22Rv1 (cell line): Measurements from ENCODE around the gene RPS8.

Experiments
- H3K27ac ChIP-seq: fragments of 450-650 bp; 2 replicates; pipeline ENCODE4 v1.5.1; 2017
- ZFX ChIP-seq: fragments of 450-650 bp; IDR thresholded peaks from 2 replicates; pipeline ENCODE4 v1.6.1; 2017; ENCODE audit warnings: antibody characterized with exemption, borderline replicate concordance
- TF ChIP-seq, protein P1 (sequence below): fragments of 450-650 bp; IDR thresholded peaks from 2 replicates; pipeline ENCODE4 v1.5.1; 2017; ENCODE audit warnings: mild to moderate bottlenecking

The RPS8 gene

GRCh38 chr1:44811234-44811633 lies 35.9 kb downstream of the RPS8 start:
- TF ChIP-seq, protein P1, sequence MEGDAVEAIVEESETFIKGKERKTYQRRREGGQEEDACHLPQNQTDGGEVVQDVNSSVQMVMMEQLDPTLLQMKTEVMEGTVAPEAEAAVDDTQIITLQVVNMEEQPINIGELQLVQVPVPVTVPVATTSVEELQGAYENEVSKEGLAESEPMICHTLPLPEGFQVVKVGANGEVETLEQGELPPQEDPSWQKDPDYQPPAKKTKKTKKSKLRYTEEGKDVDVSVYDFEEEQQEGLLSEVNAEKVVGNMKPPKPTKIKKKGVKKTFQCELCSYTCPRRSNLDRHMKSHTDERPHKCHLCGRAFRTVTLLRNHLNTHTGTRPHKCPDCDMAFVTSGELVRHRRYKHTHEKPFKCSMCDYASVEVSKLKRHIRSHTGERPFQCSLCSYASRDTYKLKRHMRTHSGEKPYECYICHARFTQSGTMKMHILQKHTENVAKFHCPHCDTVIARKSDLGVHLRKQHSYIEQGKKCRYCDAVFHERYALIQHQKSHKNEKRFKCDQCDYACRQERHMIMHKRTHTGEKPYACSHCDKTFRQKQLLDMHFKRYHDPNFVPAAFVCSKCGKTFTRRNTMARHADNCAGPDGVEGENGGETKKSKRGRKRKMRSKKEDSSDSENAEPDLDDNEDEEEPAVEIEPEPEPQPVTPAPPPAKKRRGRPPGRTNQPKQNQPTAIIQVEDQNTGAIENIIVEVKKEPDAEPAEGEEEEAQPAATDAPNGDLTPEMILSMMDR: no peak
- TF ChIP-seq ZFX: no peak
- H3K27ac ChIP-seq: peak overlapping the region; percentile 94

DNA sequence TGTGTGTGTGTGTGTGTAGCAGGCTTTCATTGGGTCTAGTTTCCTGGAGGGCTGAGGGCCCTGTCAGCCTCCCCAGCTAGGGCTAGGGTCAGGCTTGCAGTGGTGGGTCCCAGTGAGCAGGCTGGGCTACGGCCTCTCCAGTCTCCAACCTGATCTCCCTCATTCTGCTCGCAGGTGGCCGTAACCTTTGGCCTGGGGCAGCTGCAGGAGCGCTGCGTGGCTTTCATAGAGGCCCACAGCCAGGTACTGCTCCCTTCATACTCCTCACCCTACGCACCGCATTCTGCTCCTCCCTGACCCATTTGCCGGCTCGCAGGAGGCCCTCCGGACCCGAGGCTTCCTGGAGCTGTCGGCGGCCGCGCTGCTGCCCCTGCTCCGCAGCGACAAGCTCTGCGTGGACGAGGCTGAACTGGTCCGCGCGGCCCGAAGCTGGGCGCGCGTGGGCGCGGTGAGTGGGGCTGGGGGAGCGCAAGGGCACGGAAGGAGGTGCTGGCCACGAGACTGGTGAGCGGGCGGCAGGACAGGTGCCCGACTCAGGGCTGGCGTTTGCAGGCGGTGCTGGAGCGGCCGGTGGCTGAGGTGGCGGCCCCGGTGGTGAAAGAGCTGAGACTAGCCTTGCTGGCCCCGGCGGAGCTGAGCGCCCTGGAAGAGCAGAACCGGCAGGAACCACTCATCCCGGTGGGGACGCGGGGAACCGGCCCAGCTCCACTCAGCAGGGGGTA lies 37.6 kb downstream of the RPS8 start:
- TF ChIP-seq, protein P1: no peak
- TF ChIP-seq ZFX: no peak

GRCh38 chr1:44815926-44816325 lies 40.6 kb downstream of the RPS8 start:
- H3K27ac ChIP-seq: peak overlapping the region; percentile 90

More for the DNA sequence above, 37.6 kb downstream of the RPS8 start:
- peak overlapping the region; percentile 90 for H3K27ac ChIP-seq

- TF ChIP-seq, protein P1: no peak
- TF ChIP-seq ZFX: no peak
- H3K27ac ChIP-seq: peak overlapping the region; percentile 15
These were observed 42.0 kb downstream of the RPS8 start for GRCh38 chr1:44817307-44817706.

GRCh38 chr1:44817771-44818495 lies 42.6 kb downstream of the RPS8 start:
- TF ChIP-seq, protein P1: no peak
- TF ChIP-seq ZFX: no peak
- peak overlapping the region; percentile 97 for H3K27ac ChIP-seq

DNA sequence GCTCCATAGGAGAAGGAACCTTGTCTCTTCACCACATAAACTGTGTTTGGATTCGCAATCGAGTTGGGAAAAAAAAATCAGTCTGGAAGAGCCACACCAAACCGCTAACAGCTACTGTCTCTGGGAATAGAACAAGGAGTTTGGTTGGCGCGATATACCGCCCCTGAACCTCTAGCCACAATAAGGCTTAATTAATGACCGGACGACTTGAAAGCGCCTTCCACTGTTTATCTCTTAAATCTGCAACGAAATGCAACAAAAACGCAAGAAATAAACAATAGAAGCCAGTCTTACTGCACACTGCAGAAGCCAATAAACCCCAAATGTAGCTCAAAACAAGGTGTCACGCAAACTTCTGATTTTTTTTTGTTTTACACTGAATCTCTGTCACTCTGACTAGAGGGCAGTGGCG lies 43.9 kb downstream of the RPS8 start:
- TF ChIP-seq, protein P1: peak; percentile 31
- no peak for TF ChIP-seq ZFX
- peak overlapping the region; percentile 97 for H3K27ac ChIP-seq

DNA sequence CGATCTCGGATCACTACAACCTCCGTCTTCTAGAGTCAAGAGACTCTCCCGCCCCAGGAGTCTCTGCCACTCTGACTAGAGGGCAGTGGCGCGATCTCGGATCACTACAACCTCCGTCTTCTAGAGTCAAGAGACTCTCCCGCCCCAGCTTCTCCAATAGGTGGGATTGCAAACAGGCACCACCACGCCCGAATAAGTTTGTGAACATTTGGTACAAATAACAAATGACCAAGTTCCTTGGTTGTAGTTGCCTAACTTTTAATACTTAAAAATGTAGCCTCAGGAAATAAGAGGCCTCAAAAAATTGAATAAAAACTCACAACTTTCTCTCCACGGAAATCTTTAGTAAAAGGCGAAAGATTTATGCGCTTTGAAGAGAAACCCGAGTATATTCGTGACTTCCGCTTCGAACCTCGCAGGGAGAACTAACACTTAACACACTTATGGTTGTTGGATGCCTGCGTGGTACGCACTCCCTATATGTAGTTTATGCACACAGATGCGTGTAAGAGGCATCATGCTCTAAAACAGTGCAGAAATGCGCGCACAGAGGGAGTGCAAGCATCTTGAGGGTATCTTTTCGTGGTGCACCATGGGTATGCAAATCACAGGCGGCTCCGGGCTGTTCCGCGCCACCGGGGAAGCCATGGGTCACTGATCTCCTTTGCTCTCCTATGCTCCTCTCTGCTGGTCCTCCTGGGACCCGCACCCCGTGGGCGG lies 44.4 kb downstream of the RPS8 start:
- TF ChIP-seq, protein P1: peak; percentile 14
- no peak for TF ChIP-seq ZFX

More for the DNA sequence above, 44.4 kb downstream of the RPS8 start:
- peak overlapping the region; percentile 97 for H3K27ac ChIP-seq
